KOPT-K1 (cell line): ENCODE results near the gene ADORA1.

Experiments used
- H3K27ac ChIP-seq: fragments of 200-600 bp; sonication (generic); 2 replicates; pipeline ENCODE4 v1.5.1; 2016; ENCODE audit warnings: antibody characterized with exemption, mild to moderate bottlenecking, low read depth, low read length; ENCODE audit not compliant: poor library complexity, severe bottlenecking
- H3K36me3 ChIP-seq: fragments of 200-600 bp; sonication (generic); 2 replicates; pipeline ENCODE4 v1.5.1; 2017; ENCODE audit warnings: antibody characterized with exemption, mild to moderate bottlenecking, low read length, moderate library complexity; ENCODE audit not compliant: insufficient read depth
- H3K9me3 ChIP-seq: fragments of 200-600 bp; sonication (generic); 2 replicates; pipeline ENCODE4 v1.5.1; 2017; ENCODE audit warnings: antibody characterized with exemption, low read length, mild to moderate bottlenecking; ENCODE audit not compliant: insufficient read depth, poor library complexity, severe bottlenecking

ADORA1 gene

GRCh38 chr1:203140743-203141520 lies 13.4 kb downstream of the ADORA1 start:
- H3K27ac ChIP-seq: no peak overlapping the region
- no peaks in the 10 kb centered on the region for H3K9me3 ChIP-seq
- no peaks in the 10 kb centered on the region for H3K36me3 ChIP-seq

GRCh38 chr1:203142124-203142523 lies 14.6 kb downstream of the ADORA1 start:
- Histone ChIP-seq H3K9me3 (no peaks in the 10 kb centered on the region), H3K27ac (no peak overlapping the region), H3K36me3 (no peaks in the 10 kb centered on the region)

- Histone ChIP-seq H3K36me3 (no peaks in the 10 kb centered on the region), H3K9me3 (no peaks in the 10 kb centered on the region), H3K27ac (no peak overlapping the region)
Measured at GRCh38 chr1:203142684-203143408, 15.3 kb downstream of the ADORA1 start.

- Histone ChIP-seq H3K36me3 (no peaks in the 10 kb centered on the region), H3K9me3 (no peaks in the 10 kb centered on the region), H3K27ac (no peak overlapping the region)
Measured at GRCh38 chr1:203143641-203144040, 16.1 kb downstream of the ADORA1 start.

GRCh38 chr1:203144661-203145060 lies 17.1 kb downstream of the ADORA1 start:
- no peaks in the 10 kb centered on the region for H3K9me3 ChIP-seq
- H3K36me3 ChIP-seq: no peaks in the 10 kb centered on the region
- H3K27ac ChIP-seq: no peak overlapping the region

- H3K27ac ChIP-seq: no peak overlapping the region
- no peaks in the 10 kb centered on the region for H3K36me3 ChIP-seq
- no peaks in the 10 kb centered on the region for H3K9me3 ChIP-seq
Measured at GRCh38 chr1:203145321-203146041, 18.0 kb downstream of the ADORA1 start.

GRCh38 chr1:203146042-203146369 lies 18.5 kb downstream of the ADORA1 start:
- no peaks in the 10 kb centered on the region for H3K36me3 ChIP-seq
- H3K9me3 ChIP-seq: no peaks in the 10 kb centered on the region
- H3K27ac ChIP-seq: no peak overlapping the region

GRCh38 chr1:203146537-203146936 lies 19.0 kb downstream of the ADORA1 start:
- H3K36me3 ChIP-seq: no peaks in the 10 kb centered on the region

GRCh38 chr1:203147376-203147775 lies 19.9 kb downstream of the ADORA1 start:
- no peaks in the 10 kb centered on the region for H3K36me3 ChIP-seq
- no peaks in the 10 kb centered on the region for H3K9me3 ChIP-seq
- no peak overlapping the region for H3K27ac ChIP-seq

More at GRCh38 chr1:203146537-203146936, 19.0 kb downstream of the ADORA1 start:
- H3K9me3 ChIP-seq: no peaks in the 10 kb centered on the region
- no peak overlapping the region for H3K27ac ChIP-seq

GRCh38 chr1:203148127-203148526 lies 20.6 kb downstream of the ADORA1 start:
- H3K27ac ChIP-seq: no peak overlapping the region
- H3K36me3 ChIP-seq: no peaks in the 10 kb centered on the region
- no peaks in the 10 kb centered on the region for H3K9me3 ChIP-seq

- Histone ChIP-seq H3K9me3 (no peaks in the 10 kb centered on the region), H3K36me3 (no peaks in the 10 kb centered on the region), H3K27ac (no peak overlapping the region)
Measured at GRCh38 chr1:203148579-203148978, 21.1 kb downstream of the ADORA1 start.

- Histone ChIP-seq H3K36me3 (no peaks in the 10 kb centered on the region), H3K9me3 (no peaks in the 10 kb centered on the region), H3K27ac (no peak overlapping the region)
Measured at GRCh38 chr1:203149188-203149840, 21.8 kb downstream of the ADORA1 start.

GRCh38 chr1:203150511-203151297 lies 23.2 kb downstream of the ADORA1 start:
- H3K36me3 ChIP-seq: no peaks in the 10 kb centered on the region
- H3K27ac ChIP-seq: no peak overlapping the region
- H3K9me3 ChIP-seq: no peaks in the 10 kb centered on the region

GRCh38 chr1:203151362-203152157 lies 24.0 kb downstream of the ADORA1 start:
- Histone ChIP-seq H3K27ac (no peak overlapping the region), H3K36me3 (no peaks in the 10 kb centered on the region), H3K9me3 (no peaks in the 10 kb centered on the region)
